Measurements from ENCODE around the gene SLC7A6. TPM values are rescaled to one million over a fixed set of nuclear protein-coding genes. Genes with fewer than 3 reads are reported as not detected.

Gene SLC7A6
- total RNA-seq, 2 donors from 2014 or later, result 56.2 to 111 TPM

DNA sequence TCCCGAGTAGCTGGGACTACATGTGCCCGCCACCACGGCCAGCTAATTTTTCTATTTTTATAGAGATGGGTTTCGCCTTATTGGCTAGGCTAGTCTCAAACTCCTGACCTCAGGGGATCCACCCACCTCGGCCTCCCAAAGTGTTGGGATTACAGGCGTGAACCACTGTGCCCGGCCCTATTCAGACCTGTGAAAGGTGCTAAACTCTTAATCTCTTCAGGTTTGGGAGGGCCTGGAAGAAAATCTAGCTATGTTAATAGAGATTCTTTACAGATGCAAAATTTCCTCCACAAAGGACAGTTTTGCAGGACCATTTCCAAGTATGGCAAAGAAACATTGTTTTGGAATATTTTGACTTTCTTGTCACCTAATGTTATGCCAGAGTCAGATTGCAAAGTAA is 22.2 kb upstream of the SLC7A6 start:
- ATAC-seq (no peak), DNase-seq (ENCODE audit: low spot score) (no peak)
- no peaks in the 10 kb centered on the region for H3K36me3 Mint-ChIP-seq
- no peak overlapping the region for H3K27ac Mint-ChIP-seq
- H3K27me3 Mint-ChIP-seq, result no peaks in the 10 kb centered on the region
- H3K9me3 Mint-ChIP-seq, result no peaks in the 10 kb centered on the region
- peaks cover 21 to 28% of the 10 kb centered on the region in 2 donors for H3K4me1 Mint-ChIP-seq (ENCODE audit: low read depth in 2 of 2)
- H3K4me3 Mint-ChIP-seq, result no peak overlapping the region

- ATAC-seq (no peak), DNase-seq (ENCODE audit: low spot score) (no peak)
- Mint-ChIP-seq H3K4me1 (ENCODE audit: low read depth in 2 of 2) (peaks cover 15 to 28% of the 10 kb centered on the region in 2 donors), H3K27me3 (no peaks in the 10 kb centered on the region), H3K9me3 (no peaks in the 10 kb centered on the region), H3K27ac (no peak overlapping the region), H3K36me3 (no peaks in the 10 kb centered on the region), H3K4me3 (peak overlapping the region; percentile 93)
These were observed 21.1 kb upstream of the SLC7A6 start for GRCh38 chr16:68242926-68243858.

DNA sequence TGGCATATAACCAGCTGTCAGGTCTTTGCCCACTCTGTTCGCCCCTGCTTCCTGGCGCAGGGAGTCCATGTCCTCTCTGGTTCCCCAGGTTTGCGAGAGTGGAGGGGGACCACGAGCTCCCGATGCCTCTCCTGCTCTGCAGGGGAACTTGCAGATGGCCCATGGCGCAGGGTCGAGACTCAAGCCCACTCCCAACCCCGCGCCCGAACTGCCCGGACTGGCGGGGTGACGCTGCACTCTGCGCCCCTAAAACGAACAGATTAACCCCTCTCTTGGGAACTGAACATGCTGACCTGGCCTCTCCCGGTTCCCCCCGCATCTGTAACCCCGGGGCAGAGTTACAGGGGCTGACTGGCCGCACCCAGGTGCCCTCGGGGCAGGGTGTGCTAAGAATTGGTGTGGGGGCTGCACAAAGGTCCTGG is 19.8 kb upstream of the SLC7A6 start:
- DNase-seq (ENCODE audit: low spot score), result no peak
- no peaks in the 10 kb centered on the region for H3K27me3 Mint-ChIP-seq
- no peak for ATAC-seq

DNA sequence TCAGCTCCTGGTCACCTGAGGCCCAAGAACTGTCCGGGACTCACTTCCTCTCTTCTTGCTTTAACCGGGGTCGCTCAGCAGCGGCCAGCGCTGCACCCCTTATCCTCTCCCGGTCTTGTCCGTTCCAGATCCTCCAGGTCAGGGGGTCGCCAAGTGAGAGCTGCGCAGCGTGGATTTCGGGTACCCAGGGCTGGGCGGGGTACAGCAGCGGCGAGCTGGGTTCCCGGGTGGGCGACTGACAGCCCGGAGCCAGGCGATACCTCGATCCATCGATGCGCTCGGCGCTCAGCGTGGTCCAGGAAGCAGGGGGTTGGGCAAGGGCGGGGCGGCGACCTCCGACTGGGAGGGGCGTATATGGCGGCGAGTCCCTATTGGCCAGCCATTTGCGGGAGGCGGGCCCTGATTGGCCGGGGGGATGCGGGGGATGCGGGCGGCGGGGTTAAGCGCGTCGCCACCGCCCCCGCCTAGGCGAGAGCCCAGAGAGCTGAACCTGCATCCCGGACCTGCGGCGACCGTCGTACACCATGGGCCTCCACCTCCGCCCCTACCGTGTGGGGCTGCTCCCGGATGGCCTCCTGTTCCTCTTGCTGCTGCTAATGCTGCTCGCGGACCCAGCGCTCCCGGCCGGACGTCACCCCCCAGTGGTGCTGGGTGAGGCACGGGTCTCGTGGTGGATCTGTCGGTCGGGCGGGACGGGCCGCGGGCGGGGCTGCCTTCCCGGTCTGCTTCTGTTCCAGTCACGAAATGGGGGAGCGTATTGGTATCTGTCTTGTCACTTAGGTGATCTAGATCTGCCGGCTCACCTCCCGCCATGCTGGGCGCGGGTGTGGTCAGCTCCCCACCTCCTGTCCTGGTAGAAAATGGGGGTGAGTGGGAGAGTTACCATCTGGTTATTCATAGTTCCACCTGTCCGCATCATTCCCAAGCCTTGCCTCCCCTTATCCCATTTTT is 19.1 kb upstream of the SLC7A6 start, which contains the start of gene PLA2G15:
Gene PLA2G15 (plus strand): TSS at position 471 of the 951 bp plus-strand sequence. CDS start 54 bp downstream, at position 525.
- H3K36me3 Mint-ChIP-seq, result no peaks in the 10 kb centered on the region
- H3K27me3 Mint-ChIP-seq, result no peaks in the 10 kb centered on the region
- H3K9me3 Mint-ChIP-seq, result no peaks in the 10 kb centered on the region
- H3K4me3 Mint-ChIP-seq, result peak within 1 kb of the TSS; percentile 93
- peak within 1 kb of the TSS; percentile 59 to 97 for H3K27ac Mint-ChIP-seq
- DNase-seq (ENCODE audit: low spot score) (peak; percentile 95), ATAC-seq (peak; percentile 97 to 99)
- H3K4me1 Mint-ChIP-seq (ENCODE audit: low read depth in 2 of 2), result peaks cover 15 to 22% of the 10 kb centered on the region in 2 donors

More for the DNA sequence above, 19.8 kb upstream of the SLC7A6 start:
- Mint-ChIP-seq H3K9me3 (no peaks in the 10 kb centered on the region), H3K4me3 (peak overlapping the region; percentile 93), H3K36me3 (no peaks in the 10 kb centered on the region), H3K27ac (peak overlapping the region; percentile 59 to 97), H3K4me1 (ENCODE audit: low read depth in 2 of 2) (peaks cover 15 to 24% of the 10 kb centered on the region in 2 donors)

- Mint-ChIP-seq H3K27ac (peak overlapping the region in 1 of 2 donors; percentile 97), H3K27me3 (no peaks in the 10 kb centered on the region), H3K4me3 (peak overlapping the region; percentile 93), H3K36me3 (no peaks in the 10 kb centered on the region), H3K9me3 (no peaks in the 10 kb centered on the region), H3K4me1 (ENCODE audit: low read depth in 2 of 2) (peaks cover 15 to 22% of the 10 kb centered on the region in 2 donors)
- DNase-seq (ENCODE audit: low spot score), result no peak
- ATAC-seq, result no peak
These were observed 18.2 kb upstream of the SLC7A6 start for GRCh38 chr16:68246121-68246520.

- Mint-ChIP-seq H3K9me3 (no peaks in the 10 kb centered on the region), H3K4me3 (peak overlapping the region; percentile 93), H3K4me1 (ENCODE audit: low read depth in 2 of 2) (peaks cover 15 to 22% of the 10 kb centered on the region in 2 donors), H3K27ac (no peak overlapping the region), H3K36me3 (no peaks in the 10 kb centered on the region), H3K27me3 (no peaks in the 10 kb centered on the region)
- DNase-seq (ENCODE audit: low spot score) (no peak), ATAC-seq (no peak)
These were observed 17.7 kb upstream of the SLC7A6 start for GRCh38 chr16:68246666-68247065.

DNA sequence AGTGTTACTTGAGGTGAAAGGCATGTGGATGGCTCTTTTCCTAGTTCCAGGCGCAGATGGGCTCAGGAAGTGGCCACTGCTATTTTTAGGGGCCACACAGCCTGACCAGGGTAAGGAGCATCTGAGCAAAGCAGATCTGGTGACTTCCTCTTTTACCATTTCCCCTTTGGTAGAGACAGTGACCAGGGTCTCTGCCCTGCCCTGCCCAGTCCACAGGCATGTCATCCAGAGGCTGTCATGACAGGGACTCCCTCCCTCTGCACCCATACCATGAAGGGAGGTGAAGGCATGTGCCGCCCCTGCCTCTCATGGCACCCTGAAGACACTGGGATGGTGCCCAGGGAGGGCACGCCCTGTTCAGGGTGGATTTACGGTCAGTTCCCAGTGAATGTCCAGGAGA is 16.9 kb upstream of the SLC7A6 start:
- ATAC-seq (no peak), DNase-seq (ENCODE audit: low spot score) (no peak)
- Mint-ChIP-seq H3K27ac (no peak overlapping the region), H3K4me1 (ENCODE audit: low read depth in 2 of 2) (peaks cover 15 to 22% of the 10 kb centered on the region in 2 donors), H3K9me3 (no peaks in the 10 kb centered on the region), H3K4me3 (no peak overlapping the region), H3K36me3 (no peaks in the 10 kb centered on the region), H3K27me3 (no peaks in the 10 kb centered on the region)

DNA sequence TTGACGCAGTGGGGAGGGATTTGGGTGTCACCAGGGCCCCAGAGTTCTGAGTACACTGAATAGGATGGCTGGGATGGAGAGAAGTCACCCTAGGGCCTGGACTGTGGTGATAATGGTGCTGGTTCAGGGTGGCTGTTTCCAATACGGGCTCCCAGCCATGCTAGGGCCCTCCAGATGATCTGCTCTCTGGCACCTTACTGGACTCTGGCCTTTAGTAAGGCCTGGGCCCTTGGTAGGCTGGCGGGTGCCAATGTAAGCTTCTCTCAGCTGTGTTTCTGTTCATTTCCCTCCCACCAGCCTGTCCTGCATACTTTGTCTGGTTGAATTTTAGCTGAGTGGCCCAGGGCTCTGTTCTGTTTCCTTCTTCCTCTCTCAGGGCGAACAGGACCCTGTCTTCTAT is 16.4 kb upstream of the SLC7A6 start:
- no peak for DNase-seq (ENCODE audit: low spot score)
- Mint-ChIP-seq H3K4me1 (ENCODE audit: low read depth in 2 of 2) (peaks cover 15 to 22% of the 10 kb centered on the region in 2 donors), H3K27me3 (no peaks in the 10 kb centered on the region), H3K9me3 (no peaks in the 10 kb centered on the region), H3K27ac (peak overlapping the region in 1 of 2 donors; percentile 39), H3K36me3 (no peaks in the 10 kb centered on the region), H3K4me3 (no peak overlapping the region)
- ATAC-seq, result no peak

DNA sequence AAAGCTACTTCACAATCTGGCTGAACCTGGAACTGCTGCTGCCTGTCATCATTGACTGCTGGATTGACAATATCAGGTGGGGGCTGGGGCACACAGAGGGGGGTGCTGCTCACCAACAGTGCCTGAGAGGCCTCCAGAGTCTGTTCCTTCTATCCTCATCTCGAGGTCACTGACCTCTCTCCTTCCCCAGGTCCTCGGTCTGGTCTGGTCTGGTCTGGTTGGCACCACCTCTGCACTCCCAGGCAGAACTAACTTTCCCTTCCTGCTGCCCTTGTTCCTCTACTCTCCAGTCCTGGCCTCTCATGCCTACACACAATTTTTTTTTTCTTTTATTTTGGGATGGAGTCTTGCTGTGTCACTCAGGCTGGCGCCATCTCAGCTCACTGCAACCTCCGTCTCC is 15.0 kb upstream of the SLC7A6 start:
- no peaks in the 10 kb centered on the region for H3K27me3 Mint-ChIP-seq
- peak overlapping the region in 1 of 2 donors; percentile 39 for H3K27ac Mint-ChIP-seq
- no peak overlapping the region for H3K4me3 Mint-ChIP-seq
- H3K4me1 Mint-ChIP-seq (ENCODE audit: low read depth in 2 of 2), result peaks cover 15 to 22% of the 10 kb centered on the region in 2 donors
- ATAC-seq (no peak), DNase-seq (ENCODE audit: low spot score) (no peak)
- H3K36me3 Mint-ChIP-seq, result no peaks in the 10 kb centered on the region
- no peaks in the 10 kb centered on the region for H3K9me3 Mint-ChIP-seq

- Mint-ChIP-seq H3K4me1 (ENCODE audit: low read depth in 2 of 2) (peaks cover 6 to 12% of the 10 kb centered on the region in 2 donors), H3K27me3 (no peaks in the 10 kb centered on the region), H3K4me3 (no peak overlapping the region), H3K27ac (no peak overlapping the region), H3K36me3 (no peaks in the 10 kb centered on the region), H3K9me3 (no peaks in the 10 kb centered on the region)
- no peak for DNase-seq (ENCODE audit: low spot score)
- no peak for ATAC-seq
These were observed 13.4 kb upstream of the SLC7A6 start for GRCh38 chr16:68250951-68251350.

GRCh38 chr16:68251832-68252231 is 12.5 kb upstream of the SLC7A6 start:
- Mint-ChIP-seq H3K4me1 (ENCODE audit: low read depth in 2 of 2) (peaks cover 0 to 6% of the 10 kb centered on the region in 2 donors), H3K9me3 (no peaks in the 10 kb centered on the region), H3K27me3 (no peaks in the 10 kb centered on the region), H3K27ac (no peak overlapping the region), H3K4me3 (no peak overlapping the region), H3K36me3 (no peaks in the 10 kb centered on the region)
- ATAC-seq, result no peak
- no peak for DNase-seq (ENCODE audit: low spot score)

DNA sequence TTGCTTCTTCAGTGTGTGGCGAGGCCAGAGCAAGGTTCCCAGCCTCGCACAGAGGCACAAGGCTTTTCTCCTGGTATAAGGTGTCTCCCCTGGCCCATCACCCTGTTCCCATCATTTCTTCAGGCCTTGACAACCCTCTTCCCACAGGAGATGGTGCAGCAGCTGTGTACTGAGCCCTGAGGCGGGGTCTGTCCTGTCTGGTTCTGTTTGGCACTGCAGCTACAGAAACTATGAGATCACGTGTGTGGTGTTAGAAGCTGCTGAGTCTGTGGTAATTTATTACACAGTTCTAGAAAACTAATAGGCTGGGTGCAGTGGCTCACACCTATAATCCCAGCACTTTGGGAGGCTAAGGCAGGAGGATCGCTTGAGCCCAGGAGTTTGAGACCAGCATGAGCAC is 11.9 kb upstream of the SLC7A6 start:
- Mint-ChIP-seq H3K27me3 (no peaks in the 10 kb centered on the region), H3K4me1 (ENCODE audit: low read depth in 2 of 2) (peaks cover 0 to 6% of the 10 kb centered on the region in 2 donors), H3K9me3 (no peaks in the 10 kb centered on the region)

DNA sequence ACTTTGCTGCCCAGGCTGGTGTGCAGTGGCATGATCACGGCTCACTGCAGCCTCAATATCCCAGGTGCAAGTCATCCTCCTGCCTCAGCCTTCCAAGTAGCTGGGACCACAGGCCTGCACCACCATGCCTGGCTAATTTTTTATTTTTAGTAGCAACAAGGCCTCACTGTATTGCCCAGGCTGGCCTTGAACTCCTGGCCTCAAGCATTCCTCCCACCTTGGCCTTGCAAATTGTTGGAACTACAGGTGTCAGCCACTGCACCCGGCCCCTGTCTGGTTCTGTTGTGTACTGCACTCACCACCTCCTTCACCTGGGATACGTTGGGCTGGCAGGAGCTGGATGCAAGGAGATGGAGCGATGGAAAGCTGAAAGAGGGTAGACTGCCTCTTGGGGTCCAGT is 10.6 kb upstream of the SLC7A6 start:
- peaks cover 0 to 4% of the 10 kb centered on the region in 2 donors for H3K4me1 Mint-ChIP-seq (ENCODE audit: low read depth in 2 of 2)
- no peak overlapping the region for H3K4me3 Mint-ChIP-seq
- H3K27ac Mint-ChIP-seq, result no peak overlapping the region
- H3K27me3 Mint-ChIP-seq, result no peaks in the 10 kb centered on the region
- no peaks in the 10 kb centered on the region for H3K36me3 Mint-ChIP-seq
- DNase-seq (ENCODE audit: low spot score), result no peak
- H3K9me3 Mint-ChIP-seq, result no peaks in the 10 kb centered on the region
- no peak for ATAC-seq

More for the DNA sequence above, 11.9 kb upstream of the SLC7A6 start:
- Mint-ChIP-seq H3K36me3 (no peaks in the 10 kb centered on the region), H3K27ac (no peak overlapping the region), H3K4me3 (no peak overlapping the region)
- ATAC-seq (no peak), DNase-seq (ENCODE audit: low spot score) (no peak)

Measured in natural killer cell treated with Interleukin-12 subunit alpha and Interleukin-12 subunit beta and Interleukin-15 and Interleukin-18, amount 100 ng/mL, for 72 hours (primary cell).